Liver (tissue), 9 donors: ENCODE measurements around the gene PAK2. TPM values are rescaled to one million over a fixed set of nuclear protein-coding genes. Genes with fewer than 3 reads are reported as not detected.

ENCODE experiments used
- DNase-seq: peaks from one replicate; pipeline ENCODE4 v3.0.0-alpha.2; 2017; ENCODE audit warnings: low spot score
- H3K27ac ChIP-seq, 2 donors: one replicate each; pipeline ENCODE4 v1.7.0; 2013; ENCODE audit warnings: inconsistent platforms in 2 of 2, low read length in 2 of 2, control low read depth in 1 of 2, low read depth in 1 of 2, mild to moderate bottlenecking in 1 of 2
- H3K27me3 ChIP-seq, 4 donors: one replicate each; pipeline versions ENCODE4 v1.6.1 to v1.7.0; 2013; ENCODE audit warnings: low read length in 3 of 4, inconsistent platforms in 1 of 4, mild to moderate bottlenecking in 1 of 4, moderate library complexity in 1 of 4; ENCODE audit not compliant: control insufficient read depth in 4 of 4, insufficient read depth in 4 of 4
- H3K36me3 ChIP-seq, 4 donors: one replicate each; pipeline versions ENCODE4 v1.6.1 to v1.7.0; 2013; ENCODE audit warnings: low read length in 3 of 4, mild to moderate bottlenecking in 3 of 4, low read depth in 1 of 4, moderate library complexity in 1 of 4; ENCODE audit not compliant: control insufficient read depth in 4 of 4, insufficient read depth in 3 of 4
- H3K4me1 ChIP-seq, 4 donors: one replicate each; pipeline versions ENCODE4 v1.6.1 to v1.7.0; 2013; ENCODE audit warnings: low read length in 3 of 4, mild to moderate bottlenecking in 3 of 4, moderate library complexity in 1 of 4; ENCODE audit not compliant: control insufficient read depth in 4 of 4, insufficient read depth in 4 of 4
- H3K4me3 ChIP-seq, 3 donors: one replicate each; pipeline versions ENCODE4 v1.6.1 to v1.7.0; 2013; ENCODE audit warnings: low read length in 3 of 3, control low read depth in 1 of 3, low read depth in 1 of 3, mild to moderate bottlenecking in 1 of 3
- H3K9ac ChIP-seq, 2 donors: one replicate each; pipeline ENCODE4 v1.7.0; 2013; ENCODE audit warnings: low read length in 2 of 2, mild to moderate bottlenecking in 2 of 2, moderate library complexity in 2 of 2, control low read depth in 1 of 2, low read depth in 1 of 2
- H3K9me3 ChIP-seq, 4 donors: one replicate each; pipeline versions ENCODE4 v1.6.1 to v1.7.0; 2013; ENCODE audit warnings: low read length in 3 of 4; ENCODE audit not compliant: control insufficient read depth in 4 of 4
- EGR1 ChIP-seq, 2 donors: IDR thresholded peaks; 2 replicates each; pipeline ENCODE4 v1.6.1; 2016 to 2018; ENCODE audit warnings: antibody characterized with exemption in 2 of 2, low read depth in 2 of 2
- FOXA1 ChIP-seq: IDR thresholded peaks from 2 replicates; pipeline ENCODE4 v1.6.1; 2016; ENCODE audit warnings: antibody characterized with exemption
- FOXA2 ChIP-seq: IDR thresholded peaks from 2 replicates; pipeline ENCODE4 v1.6.1; 2016; ENCODE audit warnings: antibody characterized with exemption
- GABPA ChIP-seq, 2 donors: IDR thresholded peaks in 1 of 2; conservative IDR thresholded peaks in 1 of 2; 2 replicates each; pipeline ENCODE4 v1.6.1; 2016; ENCODE audit warnings: antibody characterized with exemption in 2 of 2, mild to moderate bottlenecking in 1 of 2, moderate library complexity in 1 of 2
- HNF4A ChIP-seq, 2 donors: conservative IDR thresholded peaks; 2 replicates each; pipeline ENCODE4 v1.6.1; 2016; ENCODE audit warnings: antibody characterized with exemption in 2 of 2, mild to moderate bottlenecking in 2 of 2
- HNF4G ChIP-seq: IDR thresholded peaks from 2 replicates; pipeline ENCODE4 v1.6.1; 2016; ENCODE audit warnings: antibody characterized with exemption
- RAD21 ChIP-seq, 2 donors: IDR thresholded peaks; 2 replicates each; pipeline ENCODE4 v1.6.1; 2016; ENCODE audit warnings: antibody characterized with exemption in 2 of 2, mild to moderate bottlenecking in 2 of 2
- RXRA ChIP-seq, 2 donors: IDR thresholded peaks; 2 replicates each; pipeline ENCODE4 v1.6.1; 2017 to 2018; ENCODE audit warnings: antibody characterized with exemption in 2 of 2, mild to moderate bottlenecking in 1 of 2
- SP1 ChIP-seq: IDR thresholded peaks from 2 replicates; pipeline ENCODE4 v1.6.1; 2018; ENCODE audit warnings: antibody characterized with exemption, mild to moderate bottlenecking
- TAF1 ChIP-seq: conservative IDR thresholded peaks from 2 replicates; pipeline ENCODE4 v1.6.1; 2016; ENCODE audit warnings: antibody characterized with exemption, mild to moderate bottlenecking
- YY1 ChIP-seq: IDR thresholded peaks from 2 replicates; pipeline ENCODE4 v1.6.1; 2016; ENCODE audit warnings: antibody characterized with exemption, mild to moderate bottlenecking
- WGBS: extraction: QIAGEN DNeasy Blood & Tissue Kit; methylation state at CpG from one replicate; pipeline ENCODE4 v1.1.7; 2013; 5-methylcytosine and 5-hydroxymethylcytosine counted together
- polyA plus RNA-seq, 2 donors: library from polyadenylated mRNA; stranded (reverse) in 1 of 2; unstranded in 1 of 2; fragments of 200-250 nt in 1 of 2; fragments of >200 nt in 1 of 2; fragmentation: Nextera tagmentation in 1 of 2; extraction: Ambion mirVana in 1 of 2; gene quantifications; one replicate each; pipeline versions ENCODE4 v1.2.1 to v1.2.3, GENCODE V29; 2013 to 2015
- total RNA-seq, 2 donors: library from RNA; depleted of rRNA; stranded (reverse); fragments of >200 nt; gene quantifications; one replicate each; pipeline ENCODE4 v1.2.3, GENCODE V29; 2014
- TF ChIP-seq, protein P1 (sequence below): IDR thresholded peaks from 2 replicates; pipeline ENCODE4 v1.6.1; 2016; ENCODE audit warnings: antibody characterized with exemption
- TF ChIP-seq, protein P2 (sequence below): fragments of 150-350 bp; IDR thresholded peaks from 2 replicates; pipeline ENCODE4 v1.5.1; 2017; ENCODE audit warnings: improper control_type of control experiment, low read depth, low read length; ENCODE audit not compliant: missing input control
- TF ChIP-seq, protein P3 (sequence below): IDR thresholded peaks from 2 replicates; pipeline ENCODE4 v1.6.1; 2016; ENCODE audit warnings: antibody characterized with exemption
- TF ChIP-seq, protein P4 (sequence below): IDR thresholded peaks from 2 replicates; pipeline ENCODE4 v1.6.1; 2016; ENCODE audit warnings: antibody characterized with exemption, mild to moderate bottlenecking
- TF ChIP-seq, protein P5 (sequence below): IDR thresholded peaks from 2 replicates; pipeline ENCODE4 v1.6.1; 2016; ENCODE audit warnings: antibody characterized with exemption
- donor health status: healthy.
- donor health status: healthy.
- donor health status: healthy.
- donor health status: healthy.
- donor health status: healthy.

PAK2 gene
- total and polyA plus RNA-seq, 4 donors, result 16.0 to 44.3 (median 24.9) TPM

DNA sequence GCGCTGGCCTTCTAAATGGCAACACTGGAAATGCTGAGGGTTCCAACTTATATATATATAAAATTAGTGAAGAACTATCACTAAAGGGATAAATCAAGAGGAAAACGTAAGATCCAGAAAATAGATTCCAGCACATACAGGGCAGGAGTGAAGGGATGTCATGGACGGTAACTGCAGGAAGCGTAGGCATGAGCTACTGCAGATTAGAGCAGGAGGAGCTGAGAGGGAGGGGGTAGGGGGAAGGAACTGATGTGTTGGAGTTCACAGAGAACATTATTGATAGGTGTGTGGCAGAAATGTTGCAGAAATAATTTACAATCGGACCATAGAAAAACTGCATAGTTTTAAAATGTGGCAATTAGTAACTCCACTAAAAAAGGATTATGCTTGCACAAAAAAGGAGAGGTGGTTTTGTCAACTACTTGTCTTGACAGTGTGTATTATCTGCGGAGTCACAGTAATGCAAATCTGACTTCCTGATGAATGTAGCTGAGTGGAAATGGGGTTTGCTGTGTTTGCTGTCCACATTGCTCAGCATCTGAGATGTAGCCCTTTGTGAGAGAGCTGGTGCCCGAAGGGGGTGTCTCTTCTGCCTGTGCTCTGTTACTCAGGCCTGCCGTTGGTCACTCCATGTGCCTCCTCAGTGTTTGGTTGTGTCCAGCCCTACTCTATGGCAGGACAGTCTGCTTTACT is 61.2 kb downstream of the PAK2 start:
- H3K4me3 ChIP-seq, result no peak overlapping the region
- no peak overlapping the region for H3K27ac ChIP-seq
- TF ChIP-seq HNF4G (no peak), FOXA1 (no peak), SP1 (no peak), EGR1 (IDR thresholded peaks at IDR 0.05; ENCODE audit: low read depth in 2 of 2) (no peak), RXRA (IDR thresholded peaks at IDR 0.05) (no peak), FOXA2 (no peak), RAD21 (IDR thresholded peaks at IDR 0.05) (no peak), GABPA (IDR thresholded peaks at IDR 0.05 in 1 of 2, conservative IDR thresholded peaks at IDR 0.05 in 1 of 2) (no peak), YY1 (no peak), TAF1 (no peak), HNF4A (conservative IDR thresholded peaks at IDR 0.05) (no peak)
- TF ChIP-seq, protein P1, sequence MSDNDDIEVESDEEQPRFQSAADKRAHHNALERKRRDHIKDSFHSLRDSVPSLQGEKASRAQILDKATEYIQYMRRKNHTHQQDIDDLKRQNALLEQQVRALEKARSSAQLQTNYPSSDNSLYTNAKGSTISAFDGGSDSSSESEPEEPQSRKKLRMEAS, result no peak
- TF ChIP-seq, protein P2, sequence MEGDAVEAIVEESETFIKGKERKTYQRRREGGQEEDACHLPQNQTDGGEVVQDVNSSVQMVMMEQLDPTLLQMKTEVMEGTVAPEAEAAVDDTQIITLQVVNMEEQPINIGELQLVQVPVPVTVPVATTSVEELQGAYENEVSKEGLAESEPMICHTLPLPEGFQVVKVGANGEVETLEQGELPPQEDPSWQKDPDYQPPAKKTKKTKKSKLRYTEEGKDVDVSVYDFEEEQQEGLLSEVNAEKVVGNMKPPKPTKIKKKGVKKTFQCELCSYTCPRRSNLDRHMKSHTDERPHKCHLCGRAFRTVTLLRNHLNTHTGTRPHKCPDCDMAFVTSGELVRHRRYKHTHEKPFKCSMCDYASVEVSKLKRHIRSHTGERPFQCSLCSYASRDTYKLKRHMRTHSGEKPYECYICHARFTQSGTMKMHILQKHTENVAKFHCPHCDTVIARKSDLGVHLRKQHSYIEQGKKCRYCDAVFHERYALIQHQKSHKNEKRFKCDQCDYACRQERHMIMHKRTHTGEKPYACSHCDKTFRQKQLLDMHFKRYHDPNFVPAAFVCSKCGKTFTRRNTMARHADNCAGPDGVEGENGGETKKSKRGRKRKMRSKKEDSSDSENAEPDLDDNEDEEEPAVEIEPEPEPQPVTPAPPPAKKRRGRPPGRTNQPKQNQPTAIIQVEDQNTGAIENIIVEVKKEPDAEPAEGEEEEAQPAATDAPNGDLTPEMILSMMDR, result no peak
- TF ChIP-seq, protein P3, sequence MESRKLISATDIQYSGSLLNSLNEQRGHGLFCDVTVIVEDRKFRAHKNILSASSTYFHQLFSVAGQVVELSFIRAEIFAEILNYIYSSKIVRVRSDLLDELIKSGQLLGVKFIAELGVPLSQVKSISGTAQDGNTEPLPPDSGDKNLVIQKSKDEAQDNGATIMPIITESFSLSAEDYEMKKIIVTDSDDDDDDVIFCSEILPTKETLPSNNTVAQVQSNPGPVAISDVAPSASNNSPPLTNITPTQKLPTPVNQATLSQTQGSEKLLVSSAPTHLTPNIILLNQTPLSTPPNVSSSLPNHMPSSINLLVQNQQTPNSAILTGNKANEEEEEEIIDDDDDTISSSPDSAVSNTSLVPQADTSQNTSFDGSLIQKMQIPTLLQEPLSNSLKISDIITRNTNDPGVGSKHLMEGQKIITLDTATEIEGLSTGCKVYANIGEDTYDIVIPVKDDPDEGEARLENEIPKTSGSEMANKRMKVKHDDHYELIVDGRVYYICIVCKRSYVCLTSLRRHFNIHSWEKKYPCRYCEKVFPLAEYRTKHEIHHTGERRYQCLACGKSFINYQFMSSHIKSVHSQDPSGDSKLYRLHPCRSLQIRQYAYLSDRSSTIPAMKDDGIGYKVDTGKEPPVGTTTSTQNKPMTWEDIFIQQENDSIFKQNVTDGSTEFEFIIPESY, result no peak
- TF ChIP-seq, protein P4, sequence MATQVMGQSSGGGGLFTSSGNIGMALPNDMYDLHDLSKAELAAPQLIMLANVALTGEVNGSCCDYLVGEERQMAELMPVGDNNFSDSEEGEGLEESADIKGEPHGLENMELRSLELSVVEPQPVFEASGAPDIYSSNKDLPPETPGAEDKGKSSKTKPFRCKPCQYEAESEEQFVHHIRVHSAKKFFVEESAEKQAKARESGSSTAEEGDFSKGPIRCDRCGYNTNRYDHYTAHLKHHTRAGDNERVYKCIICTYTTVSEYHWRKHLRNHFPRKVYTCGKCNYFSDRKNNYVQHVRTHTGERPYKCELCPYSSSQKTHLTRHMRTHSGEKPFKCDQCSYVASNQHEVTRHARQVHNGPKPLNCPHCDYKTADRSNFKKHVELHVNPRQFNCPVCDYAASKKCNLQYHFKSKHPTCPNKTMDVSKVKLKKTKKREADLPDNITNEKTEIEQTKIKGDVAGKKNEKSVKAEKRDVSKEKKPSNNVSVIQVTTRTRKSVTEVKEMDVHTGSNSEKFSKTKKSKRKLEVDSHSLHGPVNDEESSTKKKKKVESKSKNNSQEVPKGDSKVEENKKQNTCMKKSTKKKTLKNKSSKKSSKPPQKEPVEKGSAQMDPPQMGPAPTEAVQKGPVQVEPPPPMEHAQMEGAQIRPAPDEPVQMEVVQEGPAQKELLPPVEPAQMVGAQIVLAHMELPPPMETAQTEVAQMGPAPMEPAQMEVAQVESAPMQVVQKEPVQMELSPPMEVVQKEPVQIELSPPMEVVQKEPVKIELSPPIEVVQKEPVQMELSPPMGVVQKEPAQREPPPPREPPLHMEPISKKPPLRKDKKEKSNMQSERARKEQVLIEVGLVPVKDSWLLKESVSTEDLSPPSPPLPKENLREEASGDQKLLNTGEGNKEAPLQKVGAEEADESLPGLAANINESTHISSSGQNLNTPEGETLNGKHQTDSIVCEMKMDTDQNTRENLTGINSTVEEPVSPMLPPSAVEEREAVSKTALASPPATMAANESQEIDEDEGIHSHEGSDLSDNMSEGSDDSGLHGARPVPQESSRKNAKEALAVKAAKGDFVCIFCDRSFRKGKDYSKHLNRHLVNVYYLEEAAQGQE, result no peak
- TF ChIP-seq, protein P5, sequence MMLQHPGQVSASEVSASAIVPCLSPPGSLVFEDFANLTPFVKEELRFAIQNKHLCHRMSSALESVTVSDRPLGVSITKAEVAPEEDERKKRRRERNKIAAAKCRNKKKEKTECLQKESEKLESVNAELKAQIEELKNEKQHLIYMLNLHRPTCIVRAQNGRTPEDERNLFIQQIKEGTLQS, result no peak
- H3K36me3 ChIP-seq, result peaks cover 5 to 24% (median 18%) of the 10 kb centered on the region in 4 donors
- H3K4me1 ChIP-seq, result no peaks in the 10 kb centered on the region
- DNase-seq, result no peak
- no peak overlapping the region for H3K9ac ChIP-seq
- H3K9me3 ChIP-seq, result no peaks in the 10 kb centered on the region
- WGBS, result 88% methylated on average over 8 of the region's 8 CpGs
- no peaks in the 10 kb centered on the region for H3K27me3 ChIP-seq
